ENCODE data around the gene ALDH1L1. TPM values are rescaled to one million over a fixed set of nuclear protein-coding genes. Genes with fewer than 3 reads are reported as not detected.

Gene ALDH1L1
- total RNA-seq, 2 donors from 2014 or later: 54.7 to 65.3 TPM

- no peak for TF ChIP-seq POLR2A (IDR thresholded peaks at IDR 0.05)
- TF ChIP-seq CTCF (IDR thresholded peaks at IDR 0.05): no peak
- Histone ChIP-seq H3K4me3 (no peak overlapping the region), H3K27me3 (no peaks in the 10 kb centered on the region), H3K36me3 (replicated peaks in 1 of 2; ENCODE audit: insufficient read depth in 1 of 2, low read depth in 2 of 2) (no peaks in the 10 kb centered on the region), H3K27ac (no peak overlapping the region), H3K9me3 (no peaks in the 10 kb centered on the region), H3K4me1 (peaks cover 16% of the 10 kb centered on the region)
- intact Hi-C loops (cut with DNase I): loop anchor here (5.0 kb wide), 2 partner anchors 70 to 260 kb away; partner anchors contain the start of gene CFAP100
- WGBS, 2 donors: 75 to 79% methylated on average over 15 to 16 of the region's 16 CpGs
- ATAC-seq (no peak), DNase-seq (peak; percentile 1 to 9 (median 6))
These were observed 48.3 kb downstream of the ALDH1L1 start for GRCh38 chr3:126131881-126132750.

- no peaks in the 10 kb centered on the region for H3K36me3 ChIP-seq (replicated peaks in 1 of 2; ENCODE audit: insufficient read depth in 1 of 2, low read depth in 2 of 2)
- no peak for TF ChIP-seq POLR2A (IDR thresholded peaks at IDR 0.05)
- TF ChIP-seq CTCF (IDR thresholded peaks at IDR 0.05): no peak
These were observed 49.2 kb downstream of the ALDH1L1 start for GRCh38 chr3:126130981-126131745.

GRCh38 chr3:126130081-126130855 lies 50.1 kb downstream of the ALDH1L1 start:
- Histone ChIP-seq H3K27ac (peak overlapping the region in 2 of 4 donors; percentile 22 to 45), H3K27me3 (no peaks in the 10 kb centered on the region), H3K4me3 (no peak overlapping the region), H3K36me3 (replicated peaks in 1 of 2; ENCODE audit: insufficient read depth in 1 of 2, low read depth in 2 of 2) (no peaks in the 10 kb centered on the region), H3K9me3 (no peaks in the 10 kb centered on the region), H3K4me1 (peaks cover 16% of the 10 kb centered on the region)
- TF ChIP-seq CTCF (IDR thresholded peaks at IDR 0.05): no peak
- TF ChIP-seq POLR2A (IDR thresholded peaks at IDR 0.05): no peak
- ATAC-seq (peak; percentile 25), DNase-seq (peak in 3 of 4 donors; percentile 18 to 24 (median 21))
- intact Hi-C loops (cut with DNase I): loop anchor here (5.0 kb wide), 2 partner anchors 72 to 262 kb away; partner anchors contain the start of gene CFAP100
- WGBS, 2 donors: 62 to 65% methylated on average over 5 to 12 of the region's 15 CpGs

More at GRCh38 chr3:126130981-126131745, 49.2 kb downstream of the ALDH1L1 start:
- H3K27ac ChIP-seq: peak overlapping the region in 1 of 4 donors; percentile 17
- 74 to 92% methylated on average over 10 to 18 of the region's 19 CpGs for WGBS, 2 donors
- peaks cover 16% of the 10 kb centered on the region for H3K4me1 ChIP-seq
- DNase-seq (peak in 3 of 4 donors; percentile 7 to 13 (median 8)), ATAC-seq (no peak)
- H3K9me3 ChIP-seq: no peaks in the 10 kb centered on the region
- intact Hi-C loops (cut with DNase I): loop anchor here (5.0 kb wide), 2 partner anchors 71 to 261 kb away; partner anchors contain the start of gene CFAP100
- H3K4me3 ChIP-seq: no peak overlapping the region
- no peaks in the 10 kb centered on the region for H3K27me3 ChIP-seq

- TF ChIP-seq CTCF (IDR thresholded peaks at IDR 0.05): no peak
- TF ChIP-seq POLR2A (IDR thresholded peaks at IDR 0.05): no peak
- ATAC-seq (peak; percentile 35), DNase-seq (peak; percentile 38 to 57 (median 52))
- WGBS, 2 donors: 65 to 74% methylated on average over 9 to 16 of the region's 16 CpGs
- Histone ChIP-seq H3K27me3 (no peaks in the 10 kb centered on the region), H3K4me3 (no peak overlapping the region), H3K9me3 (no peaks in the 10 kb centered on the region), H3K36me3 (replicated peaks in 1 of 2; ENCODE audit: insufficient read depth in 1 of 2, low read depth in 2 of 2) (no peaks in the 10 kb centered on the region), H3K27ac (peak overlapping the region in 2 of 4 donors; percentile 22 to 45), H3K4me1 (peaks cover 14% of the 10 kb centered on the region)
- intact Hi-C loops (cut with DNase I): no loop called here
These were observed 50.9 kb downstream of the ALDH1L1 start for GRCh38 chr3:126129398-126129891.

Measured in body of pancreas (tissue), 4 donors.